Measurements from ENCODE around the gene MAOA. TPM values are rescaled to one million over a fixed set of nuclear protein-coding genes. Genes with fewer than 3 reads are reported as not detected.

Gene MAOA
- total and polyA plus RNA-seq, 2 of the 13 experiments (the other 11 are each of a cell fraction or from before 2014, with no cell fraction given) = 13.4 to 14.7 TPM

GRCh38 chrX:43703211-43703791 lies 47.2 kb downstream of the MAOA start (continued):
- TF ChIP-seq HNRNPK (IDR thresholded peaks at IDR 0.05; ENCODE audit: low read depth, low read length, poor library complexity, severe bottlenecking) (no peak), ZNF605 (CRISPR knock-in tag; IDR thresholded peaks at IDR 0.05) (no peak), ZNF343 (CRISPR knock-in tag; IDR thresholded peaks at IDR 0.05) (no peak), ZNF543 (CRISPR knock-in tag; IDR thresholded peaks at IDR 0.05) (no peak), MXD3 (CRISPR knock-in tag; IDR thresholded peaks at IDR 0.05) (no peak), FIP1L1 (IDR thresholded peaks at IDR 0.05; ENCODE audit: borderline replicate concordance, insufficient read depth, low read depth, low read length) (no peak), MLLT10 (CRISPR knock-in tag; IDR thresholded peaks at IDR 0.05) (no peak), SYNCRIP (IDR thresholded peaks at IDR 0.05; ENCODE audit: insufficient read depth, low read depth, low read length) (no peak), TERF1 (CRISPR knock-in tag; IDR thresholded peaks at IDR 0.05) (no peak), PHF5A (CRISPR knock-in tag; IDR thresholded peaks at IDR 0.05; ENCODE audit: low read depth, unreplicated experiment) (no peak), ZSCAN5A (CRISPR knock-in tag; IDR thresholded peaks at IDR 0.05; ENCODE audit: borderline replicate concordance) (no peak), ZNF121 (CRISPR knock-in tag; IDR thresholded peaks at IDR 0.05) (no peak), EHMT2 (IDR thresholded peaks at IDR 0.05; ENCODE audit: borderline replicate concordance, low read depth, low read length) (no peak), U2AF1 (optimal IDR thresholded peaks at IDR 0.05; ENCODE audit: low read depth, low read length) (no peak), NR2F1 (CRISPR knock-in tag; IDR thresholded peaks at IDR 0.05) (no peak), PHF20 (CRISPR knock-in tag; IDR thresholded peaks at IDR 0.05) (no peak), RBM39 (IDR thresholded peaks at IDR 0.05; ENCODE audit: low read depth, low read length, poor library complexity, severe bottlenecking) (no peak), ZNF468 (CRISPR knock-in tag; IDR thresholded peaks at IDR 0.05) (no peak), ZNF678 (CRISPR knock-in tag; IDR thresholded peaks at IDR 0.05) (no peak)
- TF ChIP-seq, protein P1, sequence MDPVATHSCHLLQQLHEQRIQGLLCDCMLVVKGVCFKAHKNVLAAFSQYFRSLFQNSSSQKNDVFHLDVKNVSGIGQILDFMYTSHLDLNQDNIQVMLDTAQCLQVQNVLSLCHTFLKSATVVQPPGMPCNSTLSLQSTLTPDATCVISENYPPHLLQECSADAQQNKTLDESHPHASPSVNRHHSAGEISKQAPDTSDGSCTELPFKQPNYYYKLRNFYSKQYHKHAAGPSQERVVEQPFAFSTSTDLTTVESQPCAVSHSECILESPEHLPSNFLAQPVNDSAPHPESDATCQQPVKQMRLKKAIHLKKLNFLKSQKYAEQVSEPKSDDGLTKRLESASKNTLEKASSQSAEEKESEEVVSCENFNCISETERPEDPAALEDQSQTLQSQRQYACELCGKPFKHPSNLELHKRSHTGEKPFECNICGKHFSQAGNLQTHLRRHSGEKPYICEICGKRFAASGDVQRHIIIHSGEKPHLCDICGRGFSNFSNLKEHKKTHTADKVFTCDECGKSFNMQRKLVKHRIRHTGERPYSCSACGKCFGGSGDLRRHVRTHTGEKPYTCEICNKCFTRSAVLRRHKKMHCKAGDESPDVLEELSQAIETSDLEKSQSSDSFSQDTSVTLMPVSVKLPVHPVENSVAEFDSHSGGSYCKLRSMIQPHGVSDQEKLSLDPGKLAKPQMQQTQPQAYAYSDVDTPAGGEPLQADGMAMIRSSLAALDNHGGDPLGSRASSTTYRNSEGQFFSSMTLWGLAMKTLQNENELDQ (CRISPR knock-in tag; IDR thresholded peaks at IDR 0.05; ENCODE audit: borderline replicate concordance) = no peak
- TF ChIP-seq, protein P2, sequence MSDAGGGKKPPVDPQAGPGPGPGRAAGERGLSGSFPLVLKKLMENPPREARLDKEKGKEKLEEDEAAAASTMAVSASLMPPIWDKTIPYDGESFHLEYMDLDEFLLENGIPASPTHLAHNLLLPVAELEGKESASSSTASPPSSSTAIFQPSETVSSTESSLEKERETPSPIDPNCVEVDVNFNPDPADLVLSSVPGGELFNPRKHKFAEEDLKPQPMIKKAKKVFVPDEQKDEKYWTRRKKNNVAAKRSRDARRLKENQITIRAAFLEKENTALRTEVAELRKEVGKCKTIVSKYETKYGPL (CRISPR knock-in tag; IDR thresholded peaks at IDR 0.05) = no peak
